Activated CD8-positive, alpha-beta memory T cell treated with anti-CD3 and anti-CD28 coated beads, Interleukin-2, amount 50 U/mL, for 1 hour (primary cell): ENCODE measurements around the gene TP53.

ENCODE experiments used
- DNase-seq: peaks from one replicate; pipeline ENCODE4 v3.0.0-alpha.2; 2020; ENCODE audit errors: extremely low read depth

The TP53 gene

DNA sequence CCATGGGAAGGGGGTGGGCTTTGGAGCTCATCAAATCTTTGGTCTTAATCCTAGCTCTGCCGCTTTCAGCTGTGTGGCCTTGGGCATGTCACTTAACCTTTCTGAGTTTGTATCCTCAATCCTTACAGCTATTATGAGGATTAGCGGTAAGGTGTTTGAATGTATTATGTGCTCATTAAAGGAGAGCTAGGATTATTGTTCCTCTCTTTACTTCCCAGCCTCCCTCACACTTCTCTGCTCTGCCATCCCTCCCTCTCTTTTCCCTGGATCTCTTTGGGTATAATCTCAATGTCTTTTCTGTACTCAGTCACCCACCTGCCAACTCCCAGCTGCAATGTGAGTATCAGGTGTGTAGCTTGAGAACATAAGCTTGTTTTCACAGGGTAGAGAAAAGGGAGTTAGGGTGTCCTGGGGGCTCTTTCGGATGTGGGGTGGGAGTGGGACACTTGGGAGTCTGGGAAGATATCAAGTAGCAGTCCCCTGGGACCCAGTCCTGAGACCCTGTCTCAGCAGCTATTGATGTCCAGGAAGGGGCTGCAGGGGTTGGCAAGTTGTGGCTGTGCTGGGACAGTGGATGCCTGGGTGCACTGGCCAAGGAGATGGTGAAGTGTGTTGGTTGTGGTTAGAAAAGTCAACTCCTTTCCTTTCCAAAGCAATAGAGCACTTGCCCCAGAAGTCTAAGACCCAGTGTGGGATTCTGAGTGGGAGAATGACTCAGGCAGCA is 19.5 kb upstream of the TP53 start:
- DNase-seq = no peak

DNA sequence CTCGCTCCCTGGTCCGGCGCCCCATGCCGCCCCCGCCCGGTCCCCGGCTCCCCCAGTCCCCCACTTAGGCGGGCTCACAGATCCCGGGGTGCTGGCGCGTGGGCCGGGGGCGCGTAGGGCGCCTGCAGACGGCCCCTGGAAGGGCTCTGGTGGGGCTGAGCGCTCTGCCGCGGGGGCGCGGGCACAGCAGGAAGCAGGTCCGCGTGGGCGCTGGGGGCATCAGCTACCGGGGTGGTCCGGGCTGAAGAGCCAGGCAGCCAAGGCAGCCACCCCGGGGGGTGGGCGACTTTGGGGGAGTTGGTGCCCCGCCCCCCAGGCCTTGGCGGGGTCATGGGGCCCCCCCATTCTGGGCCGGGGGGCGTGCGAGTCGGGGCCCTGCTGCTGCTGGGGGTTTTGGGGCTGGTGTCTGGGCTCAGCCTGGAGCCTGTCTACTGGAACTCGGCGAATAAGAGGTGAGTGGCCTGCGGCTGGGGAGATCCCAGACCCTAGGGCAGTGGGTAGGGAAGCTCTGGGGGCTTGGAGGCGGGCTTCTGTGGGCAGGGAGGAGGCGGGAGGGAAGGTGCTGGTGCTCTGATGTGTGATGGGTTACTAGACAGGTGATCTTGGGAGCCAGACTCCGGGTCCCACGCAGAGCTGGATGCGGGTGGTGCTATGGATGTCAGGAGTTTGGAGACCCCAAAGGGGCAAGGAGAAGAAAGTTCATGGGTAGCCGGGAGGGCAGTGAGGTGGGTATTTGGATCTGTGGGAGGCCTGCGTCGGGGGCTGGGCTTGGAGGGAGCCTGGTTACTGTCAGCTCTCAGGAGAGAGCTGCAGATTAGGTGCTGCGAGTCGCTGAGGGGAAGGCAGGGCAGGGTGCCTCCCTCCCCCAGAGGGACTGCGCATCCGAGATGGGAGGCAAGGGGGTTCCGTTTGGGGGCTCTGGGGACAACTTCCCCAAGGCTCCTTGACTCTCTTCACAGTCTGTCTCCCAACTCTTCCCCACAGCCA is 18.3 kb upstream of the TP53 start:
- DNase-seq = no peak

- DNase-seq = no peak
Observed at GRCh38 chr17:7704601-7705268, 17.4 kb upstream of the TP53 start, which contains the start of gene EFNB3. Gene EFNB3, plus strand, starts transcription at chr17:7705202. Its CDS starts 397 bp downstream, at chr17:7705599.

DNA sequence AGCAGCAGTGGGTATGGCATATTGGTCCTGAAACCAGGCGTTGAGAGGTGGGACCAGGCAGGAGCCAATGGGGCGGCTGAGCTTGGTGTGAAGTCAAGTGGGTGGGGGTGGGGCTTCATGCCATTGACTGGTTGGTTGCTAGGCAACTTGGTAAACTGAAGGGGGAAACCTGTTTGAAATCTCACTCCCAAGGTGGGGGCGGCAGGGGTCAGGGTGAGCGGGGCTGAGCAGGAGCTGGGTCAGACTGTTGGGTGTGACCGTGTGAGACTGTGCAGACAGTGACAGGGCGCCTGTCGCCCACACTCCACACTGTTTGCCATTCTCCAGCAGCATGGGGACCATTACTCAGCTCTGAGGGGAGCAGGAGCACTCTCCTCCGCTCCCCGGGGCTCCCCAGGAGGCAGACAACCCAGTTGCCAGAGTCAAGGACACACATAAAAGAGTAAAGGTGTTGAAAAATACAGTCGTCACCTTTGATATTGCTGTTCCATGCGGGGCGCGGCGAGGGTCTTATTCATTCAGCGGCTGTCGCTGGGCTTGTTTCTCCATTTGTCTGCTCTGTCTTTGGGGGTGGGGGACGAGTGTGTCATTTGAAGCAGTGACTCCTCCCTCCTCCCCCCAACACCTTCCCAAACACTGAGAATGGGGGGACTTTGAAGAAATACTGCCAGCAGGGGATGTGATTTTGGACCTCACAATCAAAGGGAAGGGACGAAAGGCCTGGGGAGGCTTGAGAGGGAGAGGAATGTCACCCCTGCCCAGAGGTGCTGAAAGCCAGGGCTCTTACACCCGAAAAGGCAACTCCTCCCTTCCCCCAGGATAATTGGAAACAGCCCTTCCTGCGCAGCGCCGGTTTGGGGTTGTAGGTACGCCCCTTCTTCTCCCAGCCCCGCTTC is 16.5 kb upstream of the TP53 start:
- no peak for DNase-seq

- DNase-seq = no peak
Observed at GRCh38 chr17:7702776-7703175, 15.5 kb upstream of the TP53 start.

DNA sequence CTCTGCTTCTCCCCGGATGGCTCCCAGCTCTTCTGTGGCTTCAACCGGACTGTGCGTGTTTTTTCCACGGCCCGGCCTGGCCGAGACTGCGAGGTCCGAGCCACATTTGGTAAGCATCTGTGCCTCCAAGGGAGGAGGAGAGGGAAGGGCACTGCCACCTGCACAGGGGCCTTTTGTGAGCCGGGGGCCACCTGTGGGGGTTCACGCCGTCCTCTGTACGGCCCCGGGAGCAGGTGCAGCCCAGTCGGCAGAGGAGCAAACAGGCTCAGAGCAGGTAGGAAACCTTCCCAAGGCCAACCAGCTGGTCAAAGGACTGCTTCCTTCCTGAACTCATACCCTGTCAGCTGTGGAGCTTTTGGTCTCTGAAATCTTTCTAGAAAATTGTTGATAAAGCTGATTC is 14.4 kb upstream of the TP53 start:
- DNase-seq = no peak

DNA sequence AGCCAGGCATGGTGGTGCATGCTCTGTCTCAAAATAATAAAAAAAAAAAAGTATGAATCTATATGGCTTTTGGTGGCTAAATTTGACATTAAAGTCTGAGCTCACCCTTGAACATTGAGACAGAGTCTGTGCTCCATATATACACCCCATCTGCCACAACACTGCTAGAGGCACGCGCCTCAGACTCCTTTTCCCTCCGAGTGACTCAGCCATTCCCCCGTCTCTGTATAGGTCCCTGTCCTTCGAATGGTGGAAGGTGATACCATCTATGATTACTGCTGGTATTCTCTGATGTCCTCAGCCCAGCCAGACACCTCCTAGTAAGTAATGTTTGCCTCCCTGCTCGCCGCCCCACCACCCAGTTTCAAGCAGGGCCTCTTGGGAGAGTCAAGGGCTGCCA is 13.2 kb upstream of the TP53 start:
- no peak for DNase-seq

DNA sequence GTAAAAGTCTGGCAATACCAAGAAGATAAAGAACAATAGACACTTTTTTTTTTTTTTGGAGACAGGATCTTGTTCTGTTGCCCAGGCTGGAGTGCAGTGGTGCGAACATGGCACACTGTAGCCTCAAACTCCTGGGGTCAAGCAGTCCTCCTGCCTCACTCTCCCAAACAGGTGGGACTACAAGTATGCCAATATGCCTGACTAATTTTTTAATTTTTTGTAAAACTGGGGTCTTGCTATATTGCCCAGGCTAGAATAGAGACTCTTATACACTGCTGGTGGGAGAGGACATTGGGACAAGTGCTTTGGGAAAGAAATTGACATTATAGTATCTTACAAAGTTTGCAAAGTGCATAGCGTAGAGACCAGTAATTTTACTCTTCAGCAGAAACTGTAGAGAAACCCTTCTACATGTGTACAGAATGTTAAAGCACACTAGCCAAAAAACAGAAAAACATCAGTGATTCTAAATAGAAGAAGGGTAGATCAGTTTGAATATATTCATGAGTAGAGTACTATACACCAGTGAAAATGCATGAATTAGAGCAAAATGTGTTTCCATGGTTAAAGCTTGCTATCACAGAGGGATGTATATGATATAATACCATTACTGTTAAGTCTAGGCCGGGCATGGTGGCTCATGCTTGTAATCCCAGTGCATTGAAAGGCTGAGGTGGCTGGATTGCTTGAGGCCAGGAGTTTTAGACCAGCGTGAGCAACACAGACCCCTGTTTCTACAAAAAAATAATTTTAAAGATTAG is 10.7 kb upstream of the TP53 start:
- DNase-seq = no peak

DNA sequence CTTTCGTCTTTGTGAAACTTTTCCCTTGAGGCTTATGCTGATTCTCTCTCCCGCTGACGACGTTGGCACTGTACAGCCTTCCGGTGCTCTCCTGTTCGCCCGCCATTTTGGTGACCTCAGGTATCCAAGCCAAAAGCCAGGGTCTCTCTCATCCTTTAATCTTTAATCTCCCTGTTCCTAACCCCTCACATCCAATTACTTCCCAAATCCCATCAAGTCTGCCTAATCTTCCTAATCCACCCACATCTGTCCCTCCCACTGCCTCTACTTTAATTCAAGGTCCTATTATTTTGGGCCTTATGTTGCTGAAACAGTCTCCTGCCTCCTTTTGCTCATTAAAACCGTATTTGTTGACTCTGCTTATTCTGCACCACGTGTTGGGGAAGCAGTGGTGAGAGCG is 8.3 kb upstream of the TP53 start:
- DNase-seq = no peak

DNA sequence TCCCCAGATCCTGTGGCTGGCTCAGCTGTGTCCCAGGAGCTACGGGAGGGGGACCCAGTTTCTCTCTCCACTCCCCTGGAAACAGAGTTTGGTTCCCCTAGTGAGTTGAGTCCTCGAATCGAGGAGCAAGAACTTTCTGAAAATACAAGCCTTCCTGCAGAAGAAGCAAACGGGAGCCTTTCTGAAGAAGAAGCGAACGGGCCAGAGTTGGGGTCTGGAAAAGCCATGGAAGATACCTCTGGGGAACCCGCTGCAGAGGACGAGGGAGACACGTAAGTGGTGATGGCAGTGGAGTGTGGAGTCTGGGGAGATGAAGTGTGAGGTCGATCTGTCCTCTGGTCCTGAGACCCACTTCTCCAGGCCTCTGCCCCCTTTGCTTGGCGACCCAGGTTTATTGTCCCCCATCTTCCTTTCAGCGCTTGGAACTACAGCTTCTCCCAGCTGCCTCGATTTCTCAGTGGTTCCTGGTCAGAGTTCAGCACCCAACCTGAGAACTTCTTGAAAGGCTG is 1.6 kb upstream of the TP53 start:
- no peak for DNase-seq

- peak; percentile 76 for DNase-seq
Observed at GRCh38 chr17:7687908-7688807, 868 bp upstream of the TP53 start, which contains the start of gene WRAP53. Gene WRAP53, plus strand, starts transcription at chr17:7688477. Its CDS starts 172 bp downstream, at chr17:7688649.

GRCh38 chr17:7686222-7687071 is 843 bp downstream of the TP53 start:
- peak; percentile 59 for DNase-seq

DNA sequence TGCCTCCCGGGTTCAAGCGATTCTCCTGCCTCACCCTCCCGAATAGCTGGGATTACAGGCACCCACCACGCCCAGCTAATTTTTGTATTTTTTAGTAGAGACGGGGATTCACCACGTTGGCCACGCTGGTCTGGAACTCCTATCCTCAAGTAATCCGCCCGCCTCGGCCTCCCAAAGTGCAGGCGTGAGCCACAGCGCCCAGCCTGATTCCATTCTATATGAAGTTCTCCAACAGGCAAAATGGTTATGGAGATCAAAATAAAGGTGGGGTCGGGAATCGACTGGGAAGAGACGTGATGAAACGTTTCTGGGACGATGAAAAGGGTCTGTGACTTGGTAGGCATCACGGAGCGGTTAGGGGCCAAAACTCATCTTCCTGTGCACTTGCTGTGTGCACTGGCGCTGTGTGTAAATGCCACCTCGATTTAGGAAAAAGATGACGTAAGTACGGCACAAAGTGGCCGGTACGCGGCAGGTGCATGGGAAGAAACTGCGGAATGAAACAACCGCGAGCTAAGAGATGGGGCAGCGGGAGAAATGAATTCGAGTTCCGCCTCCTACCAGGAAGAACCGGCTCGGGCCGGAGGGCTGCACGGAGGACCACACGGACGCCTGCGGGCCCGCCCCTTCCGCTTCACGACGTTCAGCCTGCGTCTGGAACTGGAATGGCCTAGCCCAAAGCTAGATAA is 1.6 kb downstream of the TP53 start:
- DNase-seq = peak; percentile 53

- DNase-seq = no peak
Observed at GRCh38 chr17:7684851-7685532, 2.3 kb downstream of the TP53 start.

DNA sequence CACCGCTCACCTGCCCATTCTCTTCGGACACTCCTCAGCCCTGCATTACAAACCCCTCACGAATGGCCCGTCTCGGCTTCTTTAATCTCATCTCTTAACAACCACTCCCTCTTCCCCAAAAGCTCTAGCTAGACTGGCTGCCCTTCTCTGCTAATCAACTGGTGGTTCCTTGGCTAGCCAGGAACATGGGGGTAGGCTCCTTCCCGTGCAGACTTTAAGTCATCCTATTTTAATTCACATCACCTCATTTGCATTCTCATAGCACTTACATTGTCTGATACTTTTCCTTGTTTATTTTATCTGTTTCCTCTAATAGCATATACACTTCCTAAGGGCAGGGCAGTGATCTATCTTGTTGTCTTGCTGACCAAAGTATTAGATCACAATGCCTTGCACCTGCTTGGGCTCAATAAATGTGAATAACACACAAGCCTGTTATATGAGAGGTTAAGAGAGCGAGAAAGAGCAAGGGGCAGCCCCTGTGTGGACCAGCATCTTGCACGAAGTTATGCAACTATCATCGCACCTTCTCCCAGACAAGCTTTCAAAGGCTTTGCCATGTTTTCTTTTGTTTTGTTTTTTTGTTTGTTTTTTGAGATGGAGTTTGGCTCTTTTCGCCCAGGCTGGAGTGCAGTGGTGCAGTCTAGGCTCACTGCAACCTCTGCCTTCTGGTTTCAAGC is 9.8 kb downstream of the TP53 start:
- DNase-seq = no peak

DNA sequence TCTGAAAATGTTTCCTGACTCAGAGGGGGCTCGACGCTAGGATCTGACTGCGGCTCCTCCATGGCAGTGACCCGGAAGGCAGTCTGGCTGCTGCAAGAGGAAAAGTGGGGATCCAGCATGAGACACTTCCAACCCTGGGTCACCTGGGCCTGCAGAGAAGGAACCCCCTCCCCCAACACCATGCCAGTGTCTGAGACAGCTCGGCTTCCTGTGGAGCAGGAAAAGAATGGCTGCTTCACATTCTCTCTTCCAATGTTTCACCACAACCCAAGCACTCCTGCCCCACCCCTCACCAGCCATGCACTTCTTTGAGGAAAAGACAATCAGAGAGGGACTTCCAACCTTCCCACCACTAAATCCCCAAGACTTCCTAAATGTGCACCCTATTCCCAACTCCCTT is 10.8 kb downstream of the TP53 start:
- DNase-seq = no peak
